Fibroblast of lung (primary cell): ENCODE results near the gene OR2G3. TPM values are rescaled to one million over a fixed set of nuclear protein-coding genes. Genes with fewer than 3 reads are reported as not detected.
A peak's percentile ranks its signal among the peaks of the same experiment; 100 is the strongest.

Experiments used
- DNase-seq, 2 donors: peaks; one replicate each; pipeline versions ENCODE4 v3.0.0 to v3.0.0-alpha.2; 2010; ENCODE audit warnings: low read depth in 2 of 2
- H2AFZ ChIP-seq: 2 replicates; pipeline ENCODE4 v1.5.1; 2012; ENCODE audit warnings: low read length, control low read depth, inconsistent platforms
- H3K27ac ChIP-seq: 2 replicates; pipeline ENCODE4 v1.5.1; 2011; ENCODE audit warnings: low read length, control low read depth; ENCODE audit not compliant: insufficient read depth
- H3K27me3 ChIP-seq: 2 replicates; pipeline ENCODE4 v1.5.1; 2011; ENCODE audit warnings: mild to moderate bottlenecking, low read length; ENCODE audit not compliant: control insufficient read depth, insufficient read depth
- H3K36me3 ChIP-seq: 2 replicates; pipeline ENCODE4 v1.5.1; 2011; ENCODE audit warnings: low read length; ENCODE audit not compliant: control insufficient read depth, insufficient read depth
- H3K4me1 ChIP-seq: 2 replicates; pipeline ENCODE4 v1.5.1; 2011; ENCODE audit warnings: low read length; ENCODE audit not compliant: control insufficient read depth, insufficient read depth; ENCODE audit errors: extremely low read depth
- H3K4me2 ChIP-seq: 2 replicates; pipeline ENCODE4 v1.5.1; 2011; ENCODE audit warnings: low read length, control low read depth; ENCODE audit not compliant: insufficient read depth; ENCODE audit errors: extremely low read depth
- H3K4me3 ChIP-seq, 4 experiments: fragments of 200-600 bp in 1 of 4; sonication (generic) in 1 of 4; replicated peaks in 1 of 4; 2 replicates each; pipeline ENCODE4 v1.5.1; 2011 to 2016; ENCODE audit warnings: low read length in 4 of 4, low read depth in 3 of 4, mild to moderate bottlenecking in 3 of 4, control low read depth in 2 of 4, inconsistent platforms in 1 of 4, mixed read lengths in 1 of 4; ENCODE audit not compliant: insufficient read depth in 1 of 4; ENCODE audit errors: control extremely low read depth in 1 of 4
- H3K79me2 ChIP-seq: 2 replicates; pipeline ENCODE4 v1.5.1; 2012; ENCODE audit warnings: mild to moderate bottlenecking, low read length, inconsistent platforms; ENCODE audit not compliant: control insufficient read depth, insufficient read depth
- H3K9ac ChIP-seq: 2 replicates; pipeline ENCODE4 v1.5.1; 2011; ENCODE audit warnings: mild to moderate bottlenecking, low read length, control low read depth; ENCODE audit not compliant: insufficient read depth
- H3K9me3 ChIP-seq: 2 replicates; pipeline ENCODE4 v1.5.1; 2012; ENCODE audit warnings: low read depth, low read length; ENCODE audit not compliant: control insufficient read depth, insufficient read depth
- H4K20me1 ChIP-seq: 2 replicates; pipeline ENCODE4 v1.5.1; 2011; ENCODE audit warnings: low read length; ENCODE audit not compliant: control insufficient read depth, insufficient read depth; ENCODE audit errors: extremely low read depth
- CTCF ChIP-seq, 2 donors: IDR thresholded peaks in 1 of 2; conservative IDR thresholded peaks in 1 of 2; 1 replicate in 1 of 2; 2 replicates in 1 of 2; pipeline ENCODE4 v1.5.1; 2011 to 2012; ENCODE audit warnings: low read length in 2 of 2, control low read depth in 1 of 2, inconsistent platforms in 1 of 2, low read depth in 1 of 2, mild to moderate bottlenecking in 1 of 2
- EZH2 ChIP-seq: IDR thresholded peaks from 2 replicates; pipeline ENCODE4 v1.5.1; 2012; ENCODE audit warnings: low read length, control low read depth, mild to moderate bottlenecking; ENCODE audit errors: missing control alignments
- polyA plus RNA-seq, 2 donors: library from polyadenylated mRNA; depleted of rRNA in 1 of 2; stranded (reverse) in 1 of 2; unstranded in 1 of 2; fragments of >200 nt; gene quantifications; 2 replicates each; pipeline ENCODE4 v1.2.1, GENCODE V29; 2011 to 2012; ENCODE audit warnings: missing spikeins in 1 of 2
- total RNA-seq: library from RNA; depleted of rRNA; stranded (reverse); fragments of >200 nt; gene quantifications from 2 replicates; pipeline ENCODE4 v1.2.1, GENCODE V29; 2014

Gene OR2G3
- total and polyA plus RNA-seq, 2 donors (not counting 1 experiment from before 2014, with no cell fraction given): not detected

- no peak overlapping the region for H3K9ac ChIP-seq
- H2AFZ ChIP-seq: no peak overlapping the region
- H3K4me2 ChIP-seq: no peak overlapping the region
- H3K4me3 ChIP-seq: no peak overlapping the region
- no peaks in the 10 kb centered on the region for H3K4me1 ChIP-seq
- no peaks in the 10 kb centered on the region for H4K20me1 ChIP-seq
- TF ChIP-seq EZH2: no peak
- TF ChIP-seq CTCF (conservative IDR thresholded peaks at IDR 0.05 in 1 of 2, IDR thresholded peaks at IDR 0.05 in 1 of 2; ENCODE audit: low read depth in 1 of 2, low read length in 2 of 2): no peak
- DNase-seq: no peak
- no peaks in the 10 kb centered on the region for H3K36me3 ChIP-seq
- no peaks in the 10 kb centered on the region for H3K9me3 ChIP-seq
- H3K79me2 ChIP-seq: no peaks in the 10 kb centered on the region
- no peaks in the 10 kb centered on the region for H3K27me3 ChIP-seq
- no peak overlapping the region for H3K27ac ChIP-seq
Observed at GRCh38 chr1:247638011-247638410, 32.6 kb downstream of the OR2G3 start.

- Histone ChIP-seq H3K79me2 (no peaks in the 10 kb centered on the region), H3K4me1 (no peaks in the 10 kb centered on the region), H3K36me3 (no peaks in the 10 kb centered on the region), H3K4me3 (no peak overlapping the region), H2AFZ (no peak overlapping the region), H4K20me1 (no peaks in the 10 kb centered on the region), H3K4me2 (no peak overlapping the region), H3K27me3 (no peaks in the 10 kb centered on the region), H3K9me3 (no peaks in the 10 kb centered on the region), H3K9ac (no peak overlapping the region), H3K27ac (no peak overlapping the region)
- DNase-seq: no peak
- TF ChIP-seq CTCF (conservative IDR thresholded peaks at IDR 0.05 in 1 of 2, IDR thresholded peaks at IDR 0.05 in 1 of 2; ENCODE audit: low read depth in 1 of 2, low read length in 2 of 2) (no peak), EZH2 (no peak)
Observed at GRCh38 chr1:247638781-247639180, 33.4 kb downstream of the OR2G3 start.

- Histone ChIP-seq H3K27ac (no peak overlapping the region), H3K36me3 (no peaks in the 10 kb centered on the region), H3K9me3 (no peaks in the 10 kb centered on the region), H3K9ac (peak overlapping the region; percentile 31), H3K27me3 (no peaks in the 10 kb centered on the region), H3K4me2 (no peak overlapping the region), H3K4me1 (no peaks in the 10 kb centered on the region), H2AFZ (no peak overlapping the region), H3K4me3 (peak overlapping the region in 1 of 4 experiments; percentile 14), H3K79me2 (no peaks in the 10 kb centered on the region), H4K20me1 (no peaks in the 10 kb centered on the region)
- DNase-seq: peak in 1 of 2 donors; percentile 16
- no peak for TF ChIP-seq EZH2
- no peak for TF ChIP-seq CTCF (conservative IDR thresholded peaks at IDR 0.05 in 1 of 2, IDR thresholded peaks at IDR 0.05 in 1 of 2; ENCODE audit: low read depth in 1 of 2, low read length in 2 of 2)
Observed at GRCh38 chr1:247639381-247639981, 34.1 kb downstream of the OR2G3 start.
